ENCODE results near the gene MMRN2.

Gene MMRN2

GRCh38 chr10:86969421-86970041, 12.1 kb upstream of the MMRN2 start:
- no peak for DNase-seq

- no peak for DNase-seq
Observed at GRCh38 chr10:86968994-86969355, 11.6 kb upstream of the MMRN2 start.

GRCh38 chr10:86968271-86968993, 11.0 kb upstream of the MMRN2 start, which contains the start of gene ADIRF:
TSS of gene ADIRF (plus strand) at chr10:86968482. CDS start at chr10:86968545, 63 bp downstream.
- DNase-seq: no peak

- no peak for DNase-seq
Observed at GRCh38 chr10:86967481-86967941, 10.1 kb upstream of the MMRN2 start.

- DNase-seq: no peak
Observed at GRCh38 chr10:86965986-86966654, 8.7 kb upstream of the MMRN2 start.

GRCh38 chr10:86964847-86965190, 7.4 kb upstream of the MMRN2 start:
- DNase-seq: no peak

GRCh38 chr10:86964061-86964846, 6.8 kb upstream of the MMRN2 start:
- DNase-seq: no peak

- DNase-seq: no peak
Observed at GRCh38 chr10:86963341-86963919, 6.0 kb upstream of the MMRN2 start.

GRCh38 chr10:86962981-86963310, 5.5 kb upstream of the MMRN2 start:
- DNase-seq: no peak

GRCh38 chr10:86962136-86962980, 4.9 kb upstream of the MMRN2 start:
- no peak for DNase-seq

GRCh38 chr10:86961481-86962091, 4.2 kb upstream of the MMRN2 start:
- DNase-seq: no peak

GRCh38 chr10:86960863-86961434, 3.5 kb upstream of the MMRN2 start:
- DNase-seq: no peak

GRCh38 chr10:86960003-86960862, 2.8 kb upstream of the MMRN2 start:
- DNase-seq: no peak

GRCh38 chr10:86959737-86960002, 2.3 kb upstream of the MMRN2 start:
- DNase-seq: no peak

GRCh38 chr10:86958901-86959736, 1.7 kb upstream of the MMRN2 start:
- DNase-seq: no peak

- DNase-seq: no peak
Observed at GRCh38 chr10:86958116-86958900, 893 bp upstream of the MMRN2 start, which contains the start of gene SNCG. TSS of gene SNCG (plus strand) at chr10:86958599. CDS start at chr10:86958698, 99 bp downstream.

GRCh38 chr10:86956848-86957448, 467 bp downstream of the MMRN2 start:
- DNase-seq: no peak

- no peak for DNase-seq
Observed at GRCh38 chr10:86956195-86956847, 1.1 kb downstream of the MMRN2 start.
